ENCODE results near the gene NSL1.
"Not testable (repeated sequence)": the region's sequence is repeated elsewhere in the genome, so short reads cannot be mapped to it uniquely, and the experiment has no call there.

NSL1 gene

GRCh38 chr1:212752252-212752933, 39.2 kb downstream of the NSL1 start:
- no peak for DNase-seq

- DNase-seq = peak in 1 of 56 donors; percentile 22
Observed at GRCh38 chr1:212749821-212750535, 41.6 kb downstream of the NSL1 start.

- no peak for DNase-seq
Observed at GRCh38 chr1:212746546-212746945, 45.0 kb downstream of the NSL1 start.

- no peak for DNase-seq
Observed at GRCh38 chr1:212745303-212745702, 46.3 kb downstream of the NSL1 start.

- no peak for DNase-seq
Observed at GRCh38 chr1:212743901-212744475, 47.6 kb downstream of the NSL1 start.

- DNase-seq = no peak
Observed at GRCh38 chr1:212738330-212738729, 53.2 kb downstream of the NSL1 start.

GRCh38 chr1:212737559-212737958, 54.0 kb downstream of the NSL1 start:
- DNase-seq = no peak

GRCh38 chr1:212733109-212733508, 58.5 kb downstream of the NSL1 start:
- no peak for DNase-seq

- no peak for DNase-seq
Observed at GRCh38 chr1:212731630-212732029, 59.9 kb downstream of the NSL1 start.

GRCh38 chr1:212728606-212729005, 63.0 kb downstream of the NSL1 start:
- no peak for DNase-seq

- DNase-seq = no peak
Observed at GRCh38 chr1:212727386-212728181, 64.0 kb downstream of the NSL1 start.

GRCh38 chr1:212724679-212725078, 66.9 kb downstream of the NSL1 start:
- not testable (repeated sequence) for DNase-seq

- DNase-seq = no peak
Observed at GRCh38 chr1:212722270-212722957, 69.2 kb downstream of the NSL1 start.

- DNase-seq = no peak
Observed at GRCh38 chr1:212721388-212722247, 70.0 kb downstream of the NSL1 start.

- DNase-seq = no peak
Observed at GRCh38 chr1:212719633-212720032, 71.9 kb downstream of the NSL1 start.

GRCh38 chr1:212718499-212718898, 73.1 kb downstream of the NSL1 start:
- DNase-seq = no peak

- DNase-seq = no peak
Observed at GRCh38 chr1:212716161-212716560, 75.4 kb downstream of the NSL1 start.

- DNase-seq = no peak
Observed at GRCh38 chr1:212713465-212714136, 78.0 kb downstream of the NSL1 start.

GRCh38 chr1:212712451-212713303, 78.9 kb downstream of the NSL1 start:
- no peak for DNase-seq
